Ascending aorta (tissue), 2 donors: Measurements from ENCODE around the gene TBC1D5. TPM values are rescaled to one million over a fixed set of nuclear protein-coding genes. Genes with fewer than 3 reads are reported as not detected.
"Not testable (repeated sequence)": the region's sequence is repeated elsewhere in the genome, so short reads cannot be mapped to it uniquely, and the experiment has no call there.

Experiments
- DNase-seq, 2 donors: peaks; one replicate each; pipeline ENCODE4 v3.0.0-alpha.2; 2019; ENCODE audit warnings: low spot score in 2 of 2
- H3K27ac ChIP-seq, 2 donors: fragments of 200-600 bp; sonication (generic); one replicate each; pipeline ENCODE4 v1.5.1; 2016 to 2017; ENCODE audit warnings: mild to moderate bottlenecking in 1 of 2
- H3K27me3 ChIP-seq: fragments of 200-600 bp; sonication (generic); one replicate; pipeline ENCODE4 v1.5.1; 2017
- H3K36me3 ChIP-seq, 2 donors: fragments of 200-600 bp; sonication (generic); one replicate each; pipeline ENCODE4 v1.5.1; 2016
- H3K4me1 ChIP-seq, 2 donors: fragments of 200-600 bp; sonication (generic); one replicate each; pipeline ENCODE4 v1.5.1; 2016 to 2017; ENCODE audit warnings: mild to moderate bottlenecking in 1 of 2
- H3K4me3 ChIP-seq, 2 donors: fragments of 200-600 bp; sonication (generic); one replicate each; pipeline ENCODE4 v1.5.1; 2016 to 2017; ENCODE audit warnings: mild to moderate bottlenecking in 1 of 2
- H3K9me3 ChIP-seq, 2 donors: fragments of 200-600 bp; sonication (generic); one replicate each; pipeline ENCODE4 v1.5.1; 2016
- CTCF ChIP-seq, 3 experiments: fragments of 200-600 bp in 2 of 3; fragments of 450-650 bp in 1 of 3; sonication (generic) in 2 of 3; IDR thresholded peaks; one replicate each; pipeline ENCODE4 v1.5.1; 2016 to 2019; ENCODE audit warnings: antibody characterized with exemption in 3 of 3, mild to moderate bottlenecking in 1 of 3, moderate library complexity in 1 of 3
- intact Hi-C: fragments of 100-400 bp; cut with DNase I; formaldehyde crosslinking; loops from one replicate; pipeline ENCODE4 v1.15.1; 2023
- total RNA-seq: library from RNA; depleted of rRNA; stranded (reverse); fragments of >200 nt; gene quantifications from one replicate; pipeline ENCODE4 v1.1.0, GENCODE V29; 2016

The TBC1D5 gene
- total RNA-seq, 1 donor from 2014 or later: 43.3 TPM

GRCh38 chr3:17740721-17741141 lies 1.7 kb downstream of the TBC1D5 start:
- peaks cover 2 to 17% of the 10 kb centered on the region in 2 donors for H3K4me1 ChIP-seq
- H3K27me3 ChIP-seq: no peaks in the 10 kb centered on the region
- H3K9me3 ChIP-seq: no peaks in the 10 kb centered on the region
- H3K36me3 ChIP-seq: no peaks in the 10 kb centered on the region
- H3K27ac ChIP-seq: peak overlapping the region; percentile 93 to 98
- H3K4me3 ChIP-seq: peak overlapping the region; percentile 68 to 96
- no peak for TF ChIP-seq CTCF (IDR thresholded peaks at IDR 0.05)
- no peak for DNase-seq
- intact Hi-C loops: loop anchor here (5.0 to 10.0 kb wide), 3 partner anchors 308 to 684 kb away; partner anchors contain the start of gene SATB1

GRCh38 chr3:17738921-17739320 lies 3.5 kb downstream of the TBC1D5 start:
- H3K4me3 ChIP-seq: no peak overlapping the region
- H3K27me3 ChIP-seq: no peaks in the 10 kb centered on the region
- H3K4me1 ChIP-seq: peaks cover 2 to 17% of the 10 kb centered on the region in 2 donors
- intact Hi-C loops: no loop called here
- DNase-seq: no peak
- H3K9me3 ChIP-seq: no peaks in the 10 kb centered on the region
- no peak for TF ChIP-seq CTCF (IDR thresholded peaks at IDR 0.05)
- no peaks in the 10 kb centered on the region for H3K36me3 ChIP-seq
- peak overlapping the region; percentile 93 to 98 for H3K27ac ChIP-seq

GRCh38 chr3:17738219-17738618 lies 4.2 kb downstream of the TBC1D5 start:
- H3K27ac ChIP-seq: no peak overlapping the region
- intact Hi-C loops: no loop called here
- no peak overlapping the region for H3K4me3 ChIP-seq
- H3K4me1 ChIP-seq: peaks cover 2 to 15% of the 10 kb centered on the region in 2 donors
- DNase-seq: no peak
- H3K9me3 ChIP-seq: no peaks in the 10 kb centered on the region
- no peaks in the 10 kb centered on the region for H3K36me3 ChIP-seq
- TF ChIP-seq CTCF (IDR thresholded peaks at IDR 0.05): no peak
- no peaks in the 10 kb centered on the region for H3K27me3 ChIP-seq

- H3K4me3 ChIP-seq: no peak overlapping the region
- no peaks in the 10 kb centered on the region for H3K9me3 ChIP-seq
- no peak for TF ChIP-seq CTCF (IDR thresholded peaks at IDR 0.05)
- H3K36me3 ChIP-seq: no peaks in the 10 kb centered on the region
- DNase-seq: no peak
- no peaks in the 10 kb centered on the region for H3K27me3 ChIP-seq
- intact Hi-C loops: no loop called here
- H3K4me1 ChIP-seq: peaks cover 2 to 15% of the 10 kb centered on the region in 2 donors
- H3K27ac ChIP-seq: no peak overlapping the region
These were observed 4.8 kb downstream of the TBC1D5 start for GRCh38 chr3:17737591-17737990.

GRCh38 chr3:17735362-17735761 lies 7.1 kb downstream of the TBC1D5 start:
- H3K4me1 ChIP-seq, DNase-seq, intact Hi-C loops, H3K4me3 ChIP-seq, H3K9me3 ChIP-seq, H3K27ac ChIP-seq, H3K27me3 ChIP-seq, H3K36me3 ChIP-seq: not testable (repeated sequence)

GRCh38 chr3:17733768-17734167 lies 8.7 kb downstream of the TBC1D5 start:
- H3K4me3 ChIP-seq: no peak overlapping the region
- no peak overlapping the region for H3K27ac ChIP-seq
- no peaks in the 10 kb centered on the region for H3K36me3 ChIP-seq
- no peaks in the 10 kb centered on the region for H3K27me3 ChIP-seq
- TF ChIP-seq CTCF (IDR thresholded peaks at IDR 0.05): no peak
- no peak for DNase-seq
- intact Hi-C loops: no loop called here
- peaks cover 4 to 5% of the 10 kb centered on the region in 2 donors for H3K9me3 ChIP-seq
- no peaks in the 10 kb centered on the region for H3K4me1 ChIP-seq
